GM12874 (cell line): ENCODE measurements around the gene PKNOX1.

ENCODE experiments used
- CTCF ChIP-seq: IDR thresholded peaks from 2 replicates; pipeline ENCODE4 v1.5.1; 2011; ENCODE audit warnings: low read depth, mild to moderate bottlenecking, control low read depth, low read length, moderate library complexity; ENCODE audit not compliant: insufficient read depth

Gene PKNOX1

GRCh38 chr21:42965211-42965560, 9.2 kb upstream of the PKNOX1 start:
- no peak for TF ChIP-seq CTCF

- TF ChIP-seq CTCF = no peak
Measured at GRCh38 chr21:42969193-42969600, 5.2 kb upstream of the PKNOX1 start.

- TF ChIP-seq CTCF = no peak
Measured at GRCh38 chr21:42970946-42971653, 3.3 kb upstream of the PKNOX1 start.

- no peak for TF ChIP-seq CTCF
Measured at GRCh38 chr21:42971897-42972275, 2.5 kb upstream of the PKNOX1 start.

GRCh38 chr21:42973309-42973990, 912 bp upstream of the PKNOX1 start:
- no peak for TF ChIP-seq CTCF

GRCh38 chr21:42974832-42975820, 764 bp downstream of the PKNOX1 start:
- no peak for TF ChIP-seq CTCF
